Measurements from ENCODE around the gene PI16.

The PI16 gene

DNA sequence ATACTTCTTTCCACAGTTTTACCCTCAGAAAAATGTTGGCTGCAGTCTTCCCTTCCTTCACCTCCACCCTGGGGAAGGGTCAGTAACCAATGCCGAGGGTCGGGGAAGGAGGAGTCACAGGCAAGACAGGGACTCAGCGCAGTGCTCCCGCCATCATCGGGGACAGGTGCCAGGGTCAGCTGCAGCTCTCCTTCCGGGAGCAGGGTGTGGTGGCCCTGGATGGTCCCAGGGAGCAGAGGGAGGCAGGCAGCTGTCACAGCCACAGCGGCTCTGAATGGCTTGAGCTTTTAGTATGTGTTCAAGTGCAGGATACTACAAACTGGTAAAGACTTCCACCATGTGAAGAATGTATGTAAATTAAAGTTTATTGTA, 26.0 kb upstream of the PI16 start:
- no peak overlapping the region for H3K9ac ChIP-seq (ENCODE audit: low read depth, low read length, poor library complexity)
- H3K4ac ChIP-seq (ENCODE audit: low read length), result no peak overlapping the region
- no peak overlapping the region for H3K23ac ChIP-seq (ENCODE audit: low read depth, low read length, poor library complexity)
- no peak overlapping the region for H2AFZ ChIP-seq (ENCODE audit: low read length)
- H2BK12ac ChIP-seq (ENCODE audit: low read length), result no peak overlapping the region
- H3K9me3 ChIP-seq (replicated peaks in 1 of 2; ENCODE audit: control insufficient read depth in 2 of 2, insufficient read depth in 1 of 2, low read depth in 1 of 2, low read length in 2 of 2), result no peaks in the 10 kb centered on the region
- no peak overlapping the region for H2AK5ac ChIP-seq (ENCODE audit: low read depth, low read length)
- H2BK5ac ChIP-seq (ENCODE audit: low read length), result no peak overlapping the region
- H2BK15ac ChIP-seq (ENCODE audit: low read length), result no peak overlapping the region
- H3K36me3 ChIP-seq (replicated peaks in 1 of 2; ENCODE audit: control insufficient read depth in 2 of 2, insufficient read depth in 2 of 2, low read length in 2 of 2), result peaks cover 0 to 4% of the 10 kb centered on the region in 2 donors
- no peak overlapping the region for H3K4me3 ChIP-seq (ENCODE audit: low read length in 2 of 2)
- H3K4me2 ChIP-seq (ENCODE audit: insufficient read depth, low read length, poor library complexity, severe bottlenecking), result no peak overlapping the region
- H3K79me1 ChIP-seq (ENCODE audit: low read depth, low read length), result no peaks in the 10 kb centered on the region
- peaks cover 0 to 4% of the 10 kb centered on the region in 2 donors for H3K4me1 ChIP-seq (ENCODE audit: control insufficient read depth in 2 of 2, insufficient read depth in 1 of 2, low read depth in 1 of 2, low read length in 2 of 2)
- DNase-seq (ENCODE audit: low spot score), result no peak
- no peak overlapping the region for H4K8ac ChIP-seq (ENCODE audit: low read depth, low read length)
- H2BK120ac ChIP-seq (ENCODE audit: low read depth, low read length), result no peak overlapping the region
- no peaks in the 10 kb centered on the region for H3K27me3 ChIP-seq (ENCODE audit: control insufficient read depth in 3 of 3, insufficient read depth in 3 of 3, low read depth in 1 of 3, low read length in 3 of 3)
- H3K18ac ChIP-seq (ENCODE audit: low read length), result no peak overlapping the region
- WGBS, 2 donors (ENCODE audit: extremely low coverage in 2 of 2, insufficient read length in 2 of 2, insufficient replicate concordance in 1 of 2), result no CpG with 5 or more reads among the region's 7 CpGs
- H4K91ac ChIP-seq (ENCODE audit: low read depth, low read length, poor library complexity), result no peak overlapping the region
- no peak overlapping the region for H3K27ac ChIP-seq (replicated peaks; ENCODE audit: low read length)
- H3K14ac ChIP-seq (ENCODE audit: low read length), result no peak overlapping the region

DNA sequence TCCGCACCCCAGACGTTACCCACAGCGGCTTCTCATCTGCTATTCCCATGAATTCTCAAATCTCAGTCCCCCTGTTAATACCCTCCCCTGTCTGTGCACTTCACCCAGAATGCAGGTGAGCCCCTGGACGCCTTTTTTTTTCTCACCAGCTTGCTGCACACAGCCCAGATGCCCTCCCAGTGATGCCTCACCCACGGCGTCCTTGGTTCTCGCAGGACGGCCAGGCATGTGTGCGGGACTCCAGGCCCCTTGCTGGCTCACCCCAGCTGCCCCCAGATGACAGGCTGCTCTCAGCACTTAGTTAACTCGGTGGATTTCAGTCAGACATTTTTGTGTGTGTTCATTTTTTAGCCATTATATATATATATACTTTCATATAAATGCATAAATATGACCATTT, 25.4 kb upstream of the PI16 start:
- Histone ChIP-seq H3K4ac (ENCODE audit: low read length) (no peak overlapping the region), H3K4me2 (ENCODE audit: insufficient read depth, low read length, poor library complexity, severe bottlenecking) (no peak overlapping the region), H3K79me1 (ENCODE audit: low read depth, low read length) (no peaks in the 10 kb centered on the region), H3K23ac (ENCODE audit: low read depth, low read length, poor library complexity) (no peak overlapping the region), H3K9ac (ENCODE audit: low read depth, low read length, poor library complexity) (no peak overlapping the region), H2AK5ac (ENCODE audit: low read depth, low read length) (no peak overlapping the region), H2BK120ac (ENCODE audit: low read depth, low read length) (no peak overlapping the region), H4K91ac (ENCODE audit: low read depth, low read length, poor library complexity) (no peak overlapping the region), H3K18ac (ENCODE audit: low read length) (peak overlapping the region; percentile 57), H3K4me3 (ENCODE audit: low read length in 2 of 2) (peak overlapping the region in 1 of 2 donors; percentile 44), H3K27me3 (ENCODE audit: control insufficient read depth in 3 of 3, insufficient read depth in 3 of 3, low read depth in 1 of 3, low read length in 3 of 3) (no peaks in the 10 kb centered on the region), H3K36me3 (replicated peaks in 1 of 2; ENCODE audit: control insufficient read depth in 2 of 2, insufficient read depth in 2 of 2, low read length in 2 of 2) (no peaks in the 10 kb centered on the region), H3K14ac (ENCODE audit: low read length) (no peak overlapping the region), H3K4me1 (ENCODE audit: control insufficient read depth in 2 of 2, insufficient read depth in 1 of 2, low read depth in 1 of 2, low read length in 2 of 2) (peaks cover 0 to 4% of the 10 kb centered on the region in 2 donors), H2BK12ac (ENCODE audit: low read length) (no peak overlapping the region), H2BK15ac (ENCODE audit: low read length) (no peak overlapping the region), H3K9me3 (replicated peaks in 1 of 2; ENCODE audit: control insufficient read depth in 2 of 2, insufficient read depth in 1 of 2, low read depth in 1 of 2, low read length in 2 of 2) (no peaks in the 10 kb centered on the region), H3K27ac (replicated peaks; ENCODE audit: low read length) (no peak overlapping the region), H2AFZ (ENCODE audit: low read length) (no peak overlapping the region), H4K8ac (ENCODE audit: low read depth, low read length) (no peak overlapping the region), H2BK5ac (ENCODE audit: low read length) (no peak overlapping the region)
- WGBS, 2 donors (ENCODE audit: extremely low coverage in 2 of 2, insufficient read length in 2 of 2, insufficient replicate concordance in 1 of 2), result no CpG with 5 or more reads among the region's 10 CpGs
- no peak for DNase-seq (ENCODE audit: low spot score)

DNA sequence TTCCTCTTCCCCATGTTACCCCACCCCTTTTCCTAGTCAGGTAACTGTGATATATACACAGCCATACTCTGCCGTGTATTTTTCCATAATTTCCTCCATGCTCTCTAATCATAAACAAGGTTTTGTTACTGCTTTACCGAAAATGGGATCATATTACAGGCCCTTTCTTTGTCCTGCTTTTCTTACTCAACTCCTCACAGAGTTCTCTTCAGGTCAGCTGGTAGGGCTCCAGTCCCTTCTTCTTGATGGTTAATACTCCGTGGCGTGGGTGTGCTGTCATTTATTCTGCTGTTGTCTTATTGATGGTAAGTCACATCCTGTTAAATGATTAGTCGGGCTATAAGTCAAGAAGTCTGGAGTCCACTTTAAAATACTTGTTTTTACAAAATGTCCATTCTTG, 24.9 kb upstream of the PI16 start:
- Histone ChIP-seq H3K9ac (ENCODE audit: low read depth, low read length, poor library complexity) (no peak overlapping the region), H2BK5ac (ENCODE audit: low read length) (no peak overlapping the region), H3K79me1 (ENCODE audit: low read depth, low read length) (no peaks in the 10 kb centered on the region), H4K91ac (ENCODE audit: low read depth, low read length, poor library complexity) (no peak overlapping the region), H3K4me2 (ENCODE audit: insufficient read depth, low read length, poor library complexity, severe bottlenecking) (no peak overlapping the region), H3K27ac (replicated peaks; ENCODE audit: low read length) (no peak overlapping the region), H2AK5ac (ENCODE audit: low read depth, low read length) (no peak overlapping the region), H3K4me1 (ENCODE audit: control insufficient read depth in 2 of 2, insufficient read depth in 1 of 2, low read depth in 1 of 2, low read length in 2 of 2) (peaks cover 0 to 4% of the 10 kb centered on the region in 2 donors), H2BK15ac (ENCODE audit: low read length) (no peak overlapping the region), H3K9me3 (replicated peaks in 1 of 2; ENCODE audit: control insufficient read depth in 2 of 2, insufficient read depth in 1 of 2, low read depth in 1 of 2, low read length in 2 of 2) (no peaks in the 10 kb centered on the region), H3K27me3 (ENCODE audit: control insufficient read depth in 3 of 3, insufficient read depth in 3 of 3, low read depth in 1 of 3, low read length in 3 of 3) (no peaks in the 10 kb centered on the region), H3K36me3 (replicated peaks in 1 of 2; ENCODE audit: control insufficient read depth in 2 of 2, insufficient read depth in 2 of 2, low read length in 2 of 2) (no peaks in the 10 kb centered on the region), H3K18ac (ENCODE audit: low read length) (no peak overlapping the region), H2BK12ac (ENCODE audit: low read length) (no peak overlapping the region), H3K4me3 (ENCODE audit: low read length in 2 of 2) (no peak overlapping the region), H4K8ac (ENCODE audit: low read depth, low read length) (no peak overlapping the region), H3K14ac (ENCODE audit: low read length) (no peak overlapping the region), H3K23ac (ENCODE audit: low read depth, low read length, poor library complexity) (no peak overlapping the region), H2AFZ (ENCODE audit: low read length) (no peak overlapping the region), H2BK120ac (ENCODE audit: low read depth, low read length) (no peak overlapping the region), H3K4ac (ENCODE audit: low read length) (no peak overlapping the region)
- DNase-seq (ENCODE audit: low spot score), result no peak
- no CpG with 5 or more reads among the region's 5 CpGs for WGBS, 2 donors (ENCODE audit: extremely low coverage in 2 of 2, insufficient read length in 2 of 2, insufficient replicate concordance in 1 of 2)

DNA sequence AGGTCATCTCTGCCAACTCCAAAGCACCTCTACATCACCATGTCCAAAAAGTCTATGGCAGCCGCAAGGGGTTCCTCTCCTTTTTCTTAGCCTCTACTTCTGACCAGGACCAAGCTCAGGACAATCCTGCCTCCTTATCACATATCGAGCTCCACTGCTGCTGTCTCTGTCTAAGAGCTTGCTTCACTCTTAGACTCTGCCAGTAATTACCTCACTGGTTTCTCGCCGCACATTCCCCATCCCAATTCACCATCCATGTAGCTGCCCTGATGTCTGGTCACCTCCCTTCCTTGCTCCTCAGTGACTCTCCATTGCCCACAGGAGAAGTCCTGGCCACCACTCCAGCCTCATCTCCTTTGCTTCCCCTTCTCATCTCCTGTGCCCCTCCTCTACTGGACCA, 24.1 kb upstream of the PI16 start:
- Histone ChIP-seq H2BK5ac (ENCODE audit: low read length) (no peak overlapping the region), H3K79me1 (ENCODE audit: low read depth, low read length) (no peaks in the 10 kb centered on the region), H4K8ac (ENCODE audit: low read depth, low read length) (no peak overlapping the region), H3K4ac (ENCODE audit: low read length) (no peak overlapping the region), H3K4me3 (ENCODE audit: low read length in 2 of 2) (no peak overlapping the region), H3K9me3 (replicated peaks in 1 of 2; ENCODE audit: control insufficient read depth in 2 of 2, insufficient read depth in 1 of 2, low read depth in 1 of 2, low read length in 2 of 2) (no peaks in the 10 kb centered on the region), H2AFZ (ENCODE audit: low read length) (no peak overlapping the region), H3K4me1 (ENCODE audit: control insufficient read depth in 2 of 2, insufficient read depth in 1 of 2, low read depth in 1 of 2, low read length in 2 of 2) (peaks cover 0 to 4% of the 10 kb centered on the region in 2 donors), H3K23ac (ENCODE audit: low read depth, low read length, poor library complexity) (no peak overlapping the region), H3K9ac (ENCODE audit: low read depth, low read length, poor library complexity) (no peak overlapping the region), H3K18ac (ENCODE audit: low read length) (no peak overlapping the region), H3K14ac (ENCODE audit: low read length) (no peak overlapping the region), H2BK15ac (ENCODE audit: low read length) (no peak overlapping the region), H3K4me2 (ENCODE audit: insufficient read depth, low read length, poor library complexity, severe bottlenecking) (no peak overlapping the region), H2AK5ac (ENCODE audit: low read depth, low read length) (no peak overlapping the region), H4K91ac (ENCODE audit: low read depth, low read length, poor library complexity) (no peak overlapping the region), H3K27ac (replicated peaks; ENCODE audit: low read length) (no peak overlapping the region), H3K27me3 (ENCODE audit: control insufficient read depth in 3 of 3, insufficient read depth in 3 of 3, low read depth in 1 of 3, low read length in 3 of 3) (no peaks in the 10 kb centered on the region), H2BK120ac (ENCODE audit: low read depth, low read length) (no peak overlapping the region), H3K36me3 (replicated peaks in 1 of 2; ENCODE audit: control insufficient read depth in 2 of 2, insufficient read depth in 2 of 2, low read length in 2 of 2) (no peaks in the 10 kb centered on the region), H2BK12ac (ENCODE audit: low read length) (no peak overlapping the region)
- no CpG with 5 or more reads among the region's 4 CpGs for WGBS, 2 donors (ENCODE audit: extremely low coverage in 2 of 2, insufficient read length in 2 of 2, insufficient replicate concordance in 1 of 2)
- DNase-seq (ENCODE audit: low spot score), result no peak

All from neuronal stem cell (in vitro differentiated cells).